Activated CD4-positive, alpha-beta T cell treated with anti-CD3 and anti-CD28 coated beads for 1 hour (primary cell): Measurements from ENCODE around the gene ZNF140.

Experiments used
- DNase-seq: peaks from one replicate; pipeline ENCODE4 v3.0.0-alpha.2; 2020

The ZNF140 gene

DNA sequence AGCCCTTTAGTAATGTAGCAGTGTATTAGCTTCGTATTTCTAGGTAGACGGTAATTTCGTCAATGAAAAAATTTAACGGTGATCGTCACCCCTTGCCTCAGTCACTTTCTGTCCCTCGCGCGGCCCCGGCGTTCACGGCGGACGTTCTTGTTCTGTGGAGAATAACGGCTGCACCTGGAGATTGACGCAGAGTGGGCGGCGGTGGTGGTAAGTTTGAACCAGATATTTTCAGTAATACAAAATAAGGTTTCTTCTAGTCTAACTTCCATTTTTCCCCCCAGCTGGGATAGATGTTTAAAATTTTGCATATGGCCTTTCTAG is 50.0 kb downstream of the ZNF140 start:
- DNase-seq, result no peak

DNA sequence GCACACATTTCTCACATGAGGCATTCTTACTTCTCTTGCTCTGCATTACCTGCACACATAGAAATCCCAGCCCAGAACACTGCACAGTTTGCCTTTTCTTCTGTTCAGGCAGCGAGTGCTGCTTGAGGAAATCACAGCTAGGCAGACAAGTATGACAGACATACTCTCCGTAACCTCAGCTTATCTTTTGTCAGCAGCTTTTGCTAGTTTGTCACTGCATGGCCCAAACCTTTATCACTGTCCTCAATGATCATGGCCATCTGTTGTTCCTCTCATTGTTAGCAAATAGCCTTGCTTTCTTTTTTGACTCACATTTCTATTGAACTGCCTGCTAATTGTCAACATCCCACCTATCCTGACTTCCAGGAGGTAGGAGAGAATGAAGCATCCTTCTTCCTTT is 55.0 kb downstream of the ZNF140 start:
- no peak for DNase-seq

DNA sequence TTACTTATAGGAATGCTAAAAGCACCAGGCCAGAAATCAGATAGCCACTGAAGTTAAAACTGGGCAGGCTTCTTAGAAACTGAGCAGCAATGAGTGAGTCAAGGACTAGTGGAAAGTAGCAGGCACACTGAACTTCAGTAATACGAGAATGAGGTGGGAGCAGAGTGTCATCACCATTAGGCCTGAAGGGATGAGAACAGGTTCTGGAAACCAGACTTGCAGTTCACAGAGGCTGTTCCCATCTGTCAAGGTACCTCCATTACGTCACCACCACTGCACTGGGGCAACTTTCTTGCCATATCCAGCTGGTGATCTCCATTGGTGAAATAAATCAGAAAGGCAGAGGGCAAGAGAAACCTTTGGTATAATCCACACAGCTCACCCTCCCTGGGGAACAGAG is 65.3 kb downstream of the ZNF140 start:
- DNase-seq, result no peak

DNA sequence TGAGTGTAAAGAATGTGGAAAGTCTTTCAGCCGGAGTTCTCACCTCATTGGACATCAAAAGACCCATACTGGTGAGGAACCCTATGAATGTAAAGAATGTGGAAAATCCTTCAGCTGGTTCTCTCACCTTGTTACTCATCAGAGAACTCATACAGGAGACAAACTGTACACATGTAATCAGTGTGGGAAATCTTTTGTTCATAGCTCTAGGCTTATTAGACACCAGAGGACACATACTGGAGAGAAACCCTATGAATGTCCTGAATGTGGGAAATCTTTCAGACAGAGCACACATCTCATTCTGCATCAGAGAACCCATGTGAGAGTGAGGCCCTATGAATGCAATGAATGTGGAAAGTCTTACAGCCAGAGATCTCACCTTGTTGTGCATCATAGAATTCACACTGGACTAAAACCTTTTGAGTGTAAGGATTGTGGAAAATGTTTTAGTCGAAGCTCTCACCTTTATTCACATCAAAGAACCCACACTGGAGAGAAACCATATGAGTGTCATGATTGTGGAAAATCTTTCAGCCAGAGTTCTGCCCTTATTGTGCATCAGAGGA is 75.5 kb downstream of the ZNF140 start:
- no peak for DNase-seq
